HG03442 (cell line): ENCODE measurements around the gene PSMB7.

Source experiments
- ATAC-seq: cut with Tn5 transposase; IDR thresholded peaks from one replicate; pipeline ENCODE4 v1.9.1; 2021; ENCODE audit warnings: mild to moderate bottlenecking, moderate library complexity; ENCODE audit not compliant: unreplicated experiment

Gene PSMB7

DNA sequence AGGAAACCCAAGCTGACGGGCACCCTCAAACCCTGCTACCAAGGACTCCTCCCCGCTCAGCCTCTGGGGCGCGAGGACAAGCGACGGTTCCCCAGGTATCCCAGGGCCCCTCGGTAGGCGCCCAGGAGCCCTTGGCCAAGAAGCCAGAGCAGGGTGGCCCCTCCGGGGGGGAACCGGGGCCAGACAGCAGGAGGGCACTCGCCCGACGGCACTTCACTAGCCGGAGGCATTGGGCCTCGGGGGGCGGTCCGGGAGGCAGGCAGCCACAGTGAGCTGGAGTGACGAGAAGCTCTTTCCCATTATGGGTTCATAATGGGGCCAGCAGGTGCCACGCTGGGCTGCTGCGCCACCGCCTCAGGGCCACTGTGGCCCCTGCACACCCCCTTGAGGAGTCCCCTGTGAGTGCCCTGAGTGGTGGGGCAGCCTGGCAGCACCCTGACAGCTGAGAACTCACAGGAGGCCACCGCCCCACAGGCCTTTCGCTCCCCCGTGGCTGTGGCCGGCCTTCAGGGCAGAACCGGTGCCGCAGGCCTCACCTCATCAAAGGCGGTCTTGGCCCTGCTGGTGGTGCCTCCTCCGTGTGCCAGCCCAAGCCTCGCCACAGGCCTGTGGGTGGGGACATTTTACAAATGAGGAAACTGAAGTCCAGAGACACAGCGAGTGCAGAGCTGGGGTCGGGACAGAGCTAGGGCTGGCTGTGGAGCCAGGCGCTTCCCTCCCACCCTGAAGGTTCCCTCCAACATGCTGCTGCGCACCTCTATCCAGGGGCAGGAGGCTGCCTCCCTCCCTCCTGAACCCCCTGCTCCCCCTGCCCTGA, 68.7 kb downstream of the PSMB7 start:
- no peak for ATAC-seq

DNA sequence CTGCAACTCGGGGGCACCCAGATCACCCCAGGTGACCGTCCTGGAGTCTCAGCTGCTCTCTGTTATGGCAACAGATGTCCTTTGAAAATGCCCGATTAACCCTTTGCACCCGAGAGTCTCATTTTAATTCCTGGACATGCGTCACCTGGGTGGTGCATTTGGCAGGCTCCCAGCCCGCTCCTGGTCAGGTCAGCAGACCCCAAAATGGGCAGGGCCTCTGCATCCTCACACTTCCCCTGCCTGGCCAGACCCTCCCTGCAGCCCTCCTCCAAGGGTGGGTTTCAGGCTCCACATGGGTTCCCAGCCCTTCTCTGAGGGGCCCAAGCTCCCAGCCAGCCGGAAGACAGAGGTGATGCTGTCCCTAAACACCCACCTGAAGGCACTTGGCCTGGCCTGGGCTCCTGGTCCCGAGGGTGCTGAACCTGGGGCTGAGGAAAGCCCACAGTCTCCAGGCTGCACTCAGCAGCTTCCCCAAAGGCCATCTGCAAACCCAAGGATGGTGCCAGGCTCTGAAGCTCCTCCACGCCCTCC, 69.4 kb downstream of the PSMB7 start:
- no peak for ATAC-seq

DNA sequence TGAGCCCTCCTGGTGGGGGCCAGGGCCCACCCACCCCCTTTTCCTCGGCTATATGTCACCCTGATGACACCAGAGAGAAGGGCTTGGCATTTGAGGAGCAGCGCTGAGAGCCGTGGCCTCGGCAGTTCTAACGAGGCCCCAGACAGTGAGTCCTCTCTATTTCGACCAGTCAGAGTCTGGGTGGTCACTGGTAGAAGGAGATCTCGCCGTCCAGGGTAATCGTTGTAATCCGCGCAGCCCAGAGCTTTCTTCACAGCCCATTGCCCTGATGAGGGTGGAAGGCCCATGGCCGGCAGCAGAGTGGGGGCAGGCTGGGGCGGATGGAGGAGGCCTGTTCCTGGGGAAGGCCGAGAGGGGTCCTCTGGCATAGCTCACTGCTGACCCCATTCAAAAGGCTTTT, 70.2 kb downstream of the PSMB7 start:
- no peak for ATAC-seq

DNA sequence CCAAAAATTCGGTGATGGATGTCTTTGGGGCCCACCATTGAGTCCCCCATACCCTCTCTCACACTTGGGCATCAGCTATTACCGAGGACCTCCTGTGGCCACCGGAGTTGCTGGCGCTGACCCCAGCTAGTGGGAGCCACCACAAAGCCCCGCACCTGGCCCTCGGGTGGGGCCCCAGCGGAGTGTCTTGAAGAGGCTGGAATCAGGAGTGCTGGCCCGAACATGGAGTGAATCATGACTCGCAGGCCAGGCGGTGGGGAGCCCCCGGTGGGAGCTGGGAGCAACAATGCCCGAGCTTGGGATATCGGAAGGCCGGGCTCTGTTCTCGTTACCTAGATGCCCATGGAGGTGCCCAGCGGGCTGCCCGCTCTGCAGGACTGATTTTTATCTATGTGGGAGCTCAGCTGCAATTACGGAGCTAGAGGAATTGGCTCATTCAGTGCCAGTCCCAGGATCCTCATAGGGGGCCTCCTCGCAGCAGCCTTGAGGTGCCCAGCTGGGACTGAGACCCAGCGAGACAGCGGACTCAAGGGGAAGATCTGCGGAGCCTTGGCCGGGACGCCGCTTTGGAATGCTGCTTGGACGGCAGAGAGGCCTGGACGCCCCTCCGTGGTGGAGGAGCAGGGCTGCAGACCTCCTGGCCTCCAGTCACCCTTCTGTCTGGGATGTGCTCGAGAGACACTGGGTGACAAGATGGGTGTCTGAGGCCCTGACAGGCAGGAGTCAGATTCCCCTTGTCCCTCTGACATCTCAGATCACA, 70.8 kb downstream of the PSMB7 start:
- ATAC-seq = no peak

DNA sequence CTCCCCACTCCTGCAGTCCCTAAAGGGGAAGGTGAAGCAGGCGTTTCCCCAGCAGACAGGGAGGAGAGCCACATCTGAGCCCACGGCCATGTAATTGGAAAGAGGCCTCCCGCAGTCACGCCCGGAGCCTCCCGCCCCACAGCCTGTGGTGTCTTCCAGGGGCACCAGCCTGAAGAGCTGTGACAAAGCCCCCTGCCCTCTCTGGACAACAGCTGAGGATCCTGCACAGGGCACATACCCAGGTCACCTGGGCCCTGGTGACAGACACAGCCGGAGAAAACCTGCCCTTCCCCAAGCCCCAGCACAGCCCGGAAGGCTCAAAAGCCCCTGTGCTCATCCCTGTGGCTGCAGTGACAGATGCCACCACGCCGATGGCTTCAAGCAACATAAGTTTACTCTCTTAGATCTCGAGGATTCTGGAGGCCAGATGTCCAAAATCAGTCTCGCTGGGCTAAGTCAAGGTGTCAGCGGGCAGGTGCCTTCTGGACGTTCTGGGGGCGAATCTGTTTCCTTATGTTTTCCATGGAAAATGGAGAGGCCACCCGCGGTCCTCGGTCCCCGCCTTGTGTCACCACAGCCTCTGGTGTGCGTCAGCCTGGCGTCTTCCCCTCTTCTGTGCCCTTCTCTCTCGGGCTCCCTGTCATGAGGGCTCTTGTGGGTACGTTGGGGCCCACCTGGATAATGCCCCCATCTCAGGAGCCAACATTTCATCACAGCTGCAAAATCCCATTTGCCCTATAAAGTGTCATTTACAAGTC, 71.5 kb downstream of the PSMB7 start:
- ATAC-seq = no peak

DNA sequence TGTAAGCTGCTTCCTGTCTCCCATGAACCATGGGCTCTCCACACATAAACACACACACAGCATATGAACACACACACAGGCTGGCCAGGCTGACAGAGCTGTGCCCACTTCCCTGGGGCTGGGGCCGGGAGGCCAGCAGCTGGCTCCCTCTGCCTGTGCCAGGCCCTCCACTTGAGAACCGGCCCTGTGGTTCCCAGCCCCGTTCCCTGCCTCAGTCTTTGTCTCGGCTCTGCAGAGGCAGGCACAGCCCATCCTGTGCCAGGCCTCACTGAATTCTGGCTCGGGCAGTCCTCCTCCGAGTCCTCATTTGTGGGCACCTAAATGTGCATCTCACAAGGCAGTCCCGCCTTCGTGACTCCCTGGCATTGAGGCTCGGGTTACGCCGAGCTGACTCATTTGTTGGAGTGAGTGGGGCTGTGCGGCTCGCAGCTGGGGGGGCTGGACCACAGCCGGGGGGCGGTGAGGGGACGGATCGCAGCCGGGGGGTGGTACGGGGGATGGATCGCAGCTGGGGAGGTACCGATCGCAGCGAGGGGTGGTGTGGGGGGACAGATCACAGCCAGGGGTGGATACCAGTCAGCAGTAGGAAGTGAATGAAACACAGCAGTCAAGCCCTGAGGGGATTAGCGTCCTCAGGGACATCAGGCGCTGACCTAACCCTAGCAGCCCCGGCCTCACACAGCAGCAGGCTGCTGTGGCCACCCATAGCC, 72.3 kb downstream of the PSMB7 start:
- no peak for ATAC-seq

DNA sequence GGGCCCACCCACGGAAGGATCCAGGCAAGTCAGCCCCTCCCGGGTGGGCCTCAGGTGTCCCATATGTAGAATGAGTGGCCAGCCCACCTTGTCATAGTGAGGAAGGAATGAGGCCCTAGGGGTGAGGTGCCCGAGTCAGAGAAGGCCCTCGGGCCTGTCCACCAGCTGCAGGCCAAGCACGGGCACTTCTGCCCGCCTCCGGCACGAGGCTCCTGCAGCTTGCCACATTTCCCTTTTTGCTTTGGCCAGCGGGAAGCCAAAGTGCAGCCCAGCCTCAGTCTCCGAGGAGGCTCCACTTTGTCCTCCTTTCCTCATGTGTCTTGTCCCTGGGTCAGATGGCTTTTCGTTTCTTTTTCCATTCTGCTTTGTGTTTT, 72.9 kb downstream of the PSMB7 start:
- no peak for ATAC-seq

DNA sequence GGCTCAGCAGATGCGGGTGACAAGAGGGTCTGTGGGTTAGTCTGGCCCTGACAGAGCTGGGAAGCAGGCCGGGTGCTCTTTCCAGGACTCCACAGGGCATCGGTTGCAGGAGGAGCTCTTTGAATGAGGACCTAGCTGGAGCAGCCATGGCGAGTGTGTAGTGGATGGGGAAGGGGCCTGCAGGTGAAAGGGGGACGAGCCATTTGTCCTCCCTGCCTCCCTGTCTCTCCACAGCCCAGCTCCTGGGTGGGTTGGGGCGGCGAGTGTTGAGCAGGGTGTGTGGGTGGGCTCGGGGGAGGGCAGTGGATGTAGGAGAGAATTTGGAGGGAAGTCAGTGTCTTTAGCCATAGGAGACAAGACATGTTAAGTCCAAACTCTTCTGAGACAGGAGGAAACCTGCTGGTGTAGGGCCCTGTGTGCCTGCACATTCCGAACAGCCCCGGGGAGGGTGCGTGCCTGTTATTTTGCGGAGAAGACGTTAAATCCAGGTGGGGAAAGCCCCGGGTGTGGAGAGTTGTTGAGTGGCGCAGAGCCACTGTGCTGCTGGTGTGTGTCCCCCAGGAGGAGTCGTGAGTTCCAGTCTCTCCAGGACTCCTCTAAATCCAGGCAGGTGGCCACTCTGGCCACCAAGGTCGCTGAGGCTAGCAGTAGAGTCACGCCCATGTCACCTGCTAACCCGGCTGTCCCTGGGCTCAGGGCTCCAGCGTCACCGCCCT, 73.6 kb downstream of the PSMB7 start:
- no peak for ATAC-seq

DNA sequence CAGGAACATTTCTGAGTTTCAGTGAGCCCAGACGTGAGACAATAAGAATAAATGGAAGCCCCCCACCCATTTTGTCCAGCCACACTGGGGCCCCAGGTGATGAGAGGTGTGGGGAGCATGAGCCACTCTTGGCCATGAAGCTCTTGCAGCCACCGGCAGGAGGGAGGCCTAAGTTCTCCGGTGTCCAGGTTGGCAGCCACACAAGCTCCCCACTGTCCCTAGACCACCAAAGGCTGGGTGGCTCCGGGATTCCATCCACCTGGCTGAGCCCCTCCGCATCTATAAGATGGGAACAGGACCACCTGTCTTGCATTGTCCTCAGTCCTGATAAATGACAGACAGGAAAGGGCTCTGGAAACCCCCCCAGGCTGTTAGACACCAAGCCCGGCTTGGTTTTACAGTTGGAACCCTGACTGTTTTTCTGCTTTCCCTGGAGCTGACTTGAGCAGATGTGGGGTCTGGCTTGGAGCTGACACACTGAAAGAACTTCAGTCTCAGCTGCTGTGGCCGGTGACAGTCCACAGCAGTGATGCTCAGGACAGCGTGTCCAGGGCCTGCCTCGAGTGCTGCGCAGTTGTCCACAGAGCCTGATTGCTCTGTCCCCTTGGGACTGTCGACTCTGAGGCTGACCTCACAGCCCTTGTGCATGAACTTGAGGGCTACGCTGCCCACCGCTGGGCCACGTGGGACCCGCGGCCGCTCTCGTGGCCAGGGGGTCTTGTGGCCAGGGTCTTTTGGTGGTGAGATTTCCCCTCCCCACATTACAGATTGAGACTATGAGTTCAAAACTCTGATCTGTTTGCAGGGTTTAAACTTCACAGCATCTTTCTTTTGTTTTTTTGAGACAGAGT, 74.8 kb downstream of the PSMB7 start:
- no peak for ATAC-seq

DNA sequence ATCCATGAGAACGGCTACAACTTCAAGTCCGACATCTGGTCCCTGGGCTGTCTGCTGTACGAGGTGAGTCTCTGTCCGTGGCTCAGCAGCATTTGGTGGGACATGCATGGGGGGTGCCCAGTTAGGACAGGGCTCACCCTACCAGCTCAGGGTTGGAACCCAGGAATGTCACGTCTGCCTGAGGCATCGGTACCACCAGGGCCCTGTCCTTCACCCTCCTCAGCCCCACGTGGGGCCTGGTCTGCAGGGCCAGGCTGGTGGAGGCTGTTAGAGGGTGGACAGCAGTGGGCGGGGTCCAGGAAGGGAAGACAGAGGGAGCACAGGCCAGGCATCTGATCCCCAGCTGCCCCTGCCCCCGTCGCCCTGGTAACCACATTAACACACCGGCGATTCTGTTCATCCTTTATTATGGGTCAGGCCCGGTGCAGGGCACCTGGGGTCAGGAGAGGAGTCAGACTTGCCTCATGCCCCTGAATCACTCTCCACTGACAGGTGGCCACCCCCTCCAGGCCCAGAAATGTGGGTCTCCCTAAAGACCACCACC, 75.6 kb downstream of the PSMB7 start:
- no peak for ATAC-seq

DNA sequence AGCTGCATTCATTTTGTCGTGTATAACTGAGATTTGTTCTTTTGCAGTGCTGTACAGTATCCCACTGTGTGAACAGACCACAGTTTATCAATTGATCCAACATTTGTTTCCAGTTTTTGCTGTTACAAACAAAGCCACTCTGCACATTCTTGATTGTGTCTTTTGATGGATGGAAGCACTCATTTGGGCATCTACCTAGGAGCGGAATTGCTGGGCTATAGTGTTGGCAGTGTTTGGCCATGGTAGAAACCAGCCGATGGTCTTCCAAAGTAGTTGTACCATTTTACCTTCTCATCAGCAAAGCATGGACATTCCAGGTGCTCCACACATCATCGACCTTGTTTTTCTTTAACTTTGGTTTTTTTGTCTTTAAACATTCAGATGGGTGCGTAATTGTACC, 77.7 kb downstream of the PSMB7 start:
- ATAC-seq = no peak

DNA sequence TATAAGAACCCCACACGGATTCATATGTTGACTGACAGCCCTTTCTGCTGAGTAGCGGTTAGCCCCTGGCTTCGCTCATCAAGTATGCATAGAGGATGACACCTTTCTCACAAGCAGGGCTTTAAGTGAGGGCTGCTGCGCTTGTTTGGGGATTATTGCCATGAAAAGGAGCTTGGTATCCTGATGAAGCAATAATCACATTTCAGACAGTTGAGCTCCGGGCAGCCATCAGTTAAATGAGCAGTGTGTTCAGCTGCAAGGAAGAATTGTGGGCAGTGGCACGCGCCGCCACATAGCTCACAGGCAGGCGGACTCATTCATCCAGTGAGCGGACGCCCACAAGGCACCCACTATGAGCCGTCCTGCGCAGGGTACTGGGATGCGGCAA, 79.9 kb downstream of the PSMB7 start:
- no peak for ATAC-seq

DNA sequence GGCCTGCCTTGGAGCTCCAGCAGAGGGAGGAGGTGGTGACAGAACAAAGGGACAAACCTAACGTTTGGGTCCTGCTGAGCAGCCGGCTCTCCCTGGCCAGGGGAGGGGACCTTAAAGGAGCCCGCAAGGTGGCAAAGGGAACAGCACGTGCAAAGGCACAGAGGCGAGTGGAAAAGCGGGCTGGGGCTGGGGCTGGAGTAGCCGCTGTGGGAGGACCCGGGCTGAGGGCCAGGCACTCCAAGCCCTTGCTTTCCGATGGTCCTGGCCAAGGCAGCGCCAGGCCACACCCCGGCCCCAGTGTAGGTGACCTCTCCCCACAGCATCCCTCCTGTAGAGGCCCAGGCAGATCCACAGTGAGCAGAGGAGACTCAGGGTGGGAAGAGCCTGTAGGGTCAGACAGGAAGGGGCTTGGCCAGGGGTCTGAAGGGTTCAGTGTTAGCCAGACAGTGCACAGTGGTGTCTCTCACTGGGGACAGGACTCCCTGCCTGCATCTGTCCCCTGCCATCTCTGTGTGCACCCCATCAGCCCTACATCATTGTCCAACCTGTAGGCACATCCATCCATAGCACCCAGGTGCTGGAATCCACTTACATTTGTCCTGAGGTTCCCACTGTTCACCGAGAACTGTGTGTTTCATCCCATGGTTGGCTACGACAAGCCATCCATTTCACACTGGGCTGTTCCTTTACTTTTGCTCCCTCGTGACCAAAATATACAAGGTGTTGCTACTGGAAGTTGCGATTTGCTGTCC, 80.5 kb downstream of the PSMB7 start:
- no peak for ATAC-seq

DNA sequence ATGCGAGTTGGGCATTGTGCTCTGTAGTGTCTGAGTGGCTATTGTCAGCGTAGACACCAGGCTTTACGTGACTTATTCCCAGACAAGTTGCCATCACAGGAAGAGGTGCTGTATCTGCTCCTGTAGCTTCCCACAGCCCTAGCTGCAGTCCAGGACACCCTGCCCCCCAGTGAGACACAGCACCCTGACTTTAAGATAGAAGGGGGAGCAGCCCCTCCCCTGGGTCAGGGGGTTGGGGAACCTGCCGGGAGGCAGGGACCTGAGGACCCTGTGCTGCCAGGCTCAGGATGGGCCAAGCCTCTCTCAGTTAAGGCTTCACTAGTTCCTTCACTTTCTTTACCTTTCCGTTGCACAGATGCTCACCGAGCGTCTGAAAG, 82.1 kb downstream of the PSMB7 start:
- ATAC-seq = no peak

DNA sequence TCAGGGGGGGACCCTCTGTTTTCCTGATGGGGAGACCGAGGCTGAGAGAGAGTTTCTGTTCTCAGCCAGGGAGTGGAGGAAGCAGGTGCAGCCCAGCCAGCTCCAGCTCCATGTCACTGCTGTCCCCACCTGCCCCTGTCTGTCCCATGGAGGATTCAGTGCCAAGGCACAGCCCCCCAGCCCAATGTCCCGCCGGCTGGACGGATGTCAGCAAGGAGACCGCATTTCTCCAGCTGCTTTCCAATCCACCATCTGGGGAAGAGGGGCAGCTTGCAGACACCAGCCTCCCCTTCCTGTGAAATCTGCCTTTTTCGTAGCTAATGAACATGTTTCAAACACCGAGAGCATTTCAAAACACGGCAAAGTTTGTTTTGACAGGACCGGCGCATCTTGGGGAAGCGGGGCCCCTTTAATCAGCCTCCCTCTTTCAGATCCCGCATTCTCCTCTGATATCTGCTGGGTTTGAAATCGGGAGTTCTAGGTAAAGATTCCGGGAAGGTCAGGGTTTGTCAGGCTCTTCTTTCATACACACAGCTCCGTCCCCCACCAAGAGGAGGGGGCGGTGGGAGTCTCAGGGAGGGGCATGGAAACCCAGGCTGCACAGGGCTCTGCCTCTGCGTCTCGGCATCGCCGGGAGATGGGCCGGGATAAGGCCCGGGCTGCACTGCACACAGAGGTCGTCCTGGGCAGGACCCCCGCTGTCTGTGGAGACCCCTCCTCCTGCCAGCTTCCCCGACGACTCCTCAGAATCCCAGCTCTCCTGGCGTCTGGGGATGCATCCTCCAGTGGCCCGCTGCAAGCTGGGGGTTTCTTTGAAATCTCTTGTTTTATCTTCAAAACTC, 82.7 kb downstream of the PSMB7 start:
- no peak for ATAC-seq

DNA sequence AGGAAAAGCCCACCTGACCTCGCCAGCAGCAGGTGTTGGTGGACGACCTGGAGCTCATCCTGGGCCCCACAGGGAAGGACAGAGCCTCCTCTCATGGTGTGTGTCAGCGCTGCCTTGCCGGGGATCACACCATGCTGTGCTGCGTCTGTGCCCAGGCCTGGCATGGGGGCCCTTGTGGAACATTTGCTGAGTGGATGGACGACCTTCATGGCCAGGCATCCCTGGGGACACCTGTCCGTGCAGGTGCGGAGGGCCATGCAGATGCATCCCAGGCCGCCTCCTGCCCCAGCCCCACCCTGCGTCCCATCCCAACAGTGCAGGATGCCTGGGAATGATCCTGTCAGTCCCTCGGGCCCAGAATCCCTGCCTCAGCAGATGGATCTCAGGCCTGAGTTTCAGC, 83.7 kb downstream of the PSMB7 start:
- no peak for ATAC-seq

DNA sequence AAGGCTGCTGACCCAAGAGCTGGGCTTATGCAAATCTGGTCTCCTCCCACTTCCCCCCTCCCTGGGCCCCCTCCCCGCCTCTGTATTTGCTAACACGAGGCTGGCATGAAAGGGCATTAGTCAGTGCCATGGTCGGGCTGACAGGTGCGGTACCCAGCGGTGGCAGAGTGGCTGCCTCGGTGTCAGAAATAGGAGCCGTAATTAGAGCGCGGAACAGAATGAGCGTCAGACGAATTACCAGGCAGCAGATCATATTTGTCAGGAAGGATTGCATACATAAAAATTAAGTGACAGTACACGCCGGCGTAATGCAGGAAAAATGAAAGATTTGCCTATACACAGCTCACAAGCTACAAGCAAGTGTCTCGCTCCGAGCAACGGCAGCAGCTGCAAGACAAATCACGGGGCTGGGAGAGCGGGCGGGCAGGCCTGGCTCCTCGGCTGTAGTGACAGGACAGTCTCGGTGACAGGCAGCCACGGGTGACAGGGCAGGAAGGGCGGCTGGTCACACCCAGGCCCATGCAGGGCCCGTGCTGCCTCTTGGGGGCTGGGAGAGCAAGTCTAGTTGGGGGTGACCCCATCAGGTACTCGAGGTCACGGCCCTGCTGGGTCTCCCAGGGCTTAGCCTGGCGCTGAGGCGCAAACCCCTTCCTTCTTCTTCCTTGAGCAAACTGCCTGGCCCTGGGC, 85.1 kb downstream of the PSMB7 start:
- no peak for ATAC-seq
